ENCODE measurements around the gene TTC13.

The TTC13 gene

GRCh38 chr1:230867903-230868735 lies 110.5 kb downstream of the TTC13 start, which contains the start of gene C1orf198:
TSS of gene C1orf198 (minus strand) at chr1:230868521. CDS start at chr1:230868512, 9 bp downstream.
- DNase-seq: peak; percentile 92

GRCh38 chr1:230867101-230867902 lies 111.4 kb downstream of the TTC13 start:
- DNase-seq: no peak

- no peak for DNase-seq
Observed at GRCh38 chr1:230866171-230867070, 112.2 kb downstream of the TTC13 start.

- no peak for DNase-seq
Observed at GRCh38 chr1:230865062-230865817, 113.4 kb downstream of the TTC13 start.

- no peak for DNase-seq
Observed at GRCh38 chr1:230864441-230864840, 114.2 kb downstream of the TTC13 start.

GRCh38 chr1:230863449-230863848 lies 115.2 kb downstream of the TTC13 start:
- no peak for DNase-seq

GRCh38 chr1:230861970-230862595 lies 116.6 kb downstream of the TTC13 start:
- no peak for DNase-seq

- no peak for DNase-seq
Observed at GRCh38 chr1:230861489-230861888, 117.2 kb downstream of the TTC13 start.

- DNase-seq: no peak
Observed at GRCh38 chr1:230860617-230861384, 117.9 kb downstream of the TTC13 start.

- DNase-seq: no peak
Observed at GRCh38 chr1:230858918-230859729, 119.5 kb downstream of the TTC13 start.

GRCh38 chr1:230858236-230858820 lies 120.3 kb downstream of the TTC13 start:
- no peak for DNase-seq

- no peak for DNase-seq
Observed at GRCh38 chr1:230857822-230858221, 120.8 kb downstream of the TTC13 start.

GRCh38 chr1:230857077-230857476 lies 121.6 kb downstream of the TTC13 start:
- no peak for DNase-seq
